Measurements from ENCODE around the gene REEP5.
"Not testable (repeated sequence)": the region's sequence is repeated elsewhere in the genome, so short reads cannot be mapped to it uniquely, and the experiment has no call there.

Gene REEP5

DNA sequence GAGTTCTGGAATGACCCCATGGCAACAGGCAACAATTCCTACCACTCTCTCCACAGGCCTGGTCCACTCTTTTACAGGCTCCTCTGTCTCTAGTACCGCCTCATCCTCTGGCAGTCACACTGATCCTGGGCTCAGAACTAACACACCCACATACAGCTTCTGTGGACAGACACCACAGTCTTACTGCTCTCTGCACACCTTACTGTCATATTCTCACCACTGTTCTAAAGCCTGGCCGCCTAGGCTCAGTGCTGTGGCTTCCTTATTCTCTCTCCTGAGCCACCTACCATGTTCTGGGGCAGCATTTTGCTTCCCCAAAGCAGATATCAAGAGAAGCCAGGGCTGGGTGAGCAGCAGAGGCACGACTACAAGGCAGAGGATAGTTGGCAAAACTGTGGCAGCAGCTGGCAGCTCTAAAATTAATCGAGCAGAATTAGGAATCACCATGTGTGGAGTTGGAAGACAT is 14.8 kb downstream of the REEP5 start:
- no peak overlapping the region for H3K4me3 ChIP-seq (ENCODE audit: low read depth, low read length)
- TF ChIP-seq, protein P1, sequence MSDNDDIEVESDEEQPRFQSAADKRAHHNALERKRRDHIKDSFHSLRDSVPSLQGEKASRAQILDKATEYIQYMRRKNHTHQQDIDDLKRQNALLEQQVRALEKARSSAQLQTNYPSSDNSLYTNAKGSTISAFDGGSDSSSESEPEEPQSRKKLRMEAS (IDR thresholded peaks at IDR 0.05; ENCODE audit: low read depth, low read length), result no peak
- TF ChIP-seq MYC (IDR thresholded peaks at IDR 0.05; ENCODE audit: low read depth, low read length) (no peak), POLR2A (IDR thresholded peaks at IDR 0.05; ENCODE audit: extremely low read depth, insufficient read length) (no peak), CTCF (IDR thresholded peaks at IDR 0.05; ENCODE audit: low read depth, low read length) (no peak)

DNA sequence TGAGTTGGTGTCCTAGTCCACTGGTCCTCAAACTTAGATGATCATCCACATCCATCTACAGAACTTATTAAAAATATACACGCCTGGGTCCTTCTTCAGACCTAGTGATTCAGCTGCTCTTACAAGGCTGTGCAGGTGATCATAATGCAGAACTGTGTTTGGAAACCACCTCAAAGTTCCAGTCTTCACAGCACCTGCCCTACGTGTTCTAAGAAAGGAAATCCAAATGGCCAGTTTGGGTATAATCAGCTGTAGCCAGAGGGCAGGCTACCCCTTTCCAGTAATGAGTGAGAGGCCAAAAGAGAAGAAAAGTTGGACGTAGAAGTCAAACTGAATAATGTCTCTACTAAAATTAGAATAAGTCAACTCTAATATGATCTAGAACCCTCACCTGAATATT is 15.4 kb downstream of the REEP5 start:
- H3K4me3 ChIP-seq (ENCODE audit: low read depth, low read length), result no peak overlapping the region
- no peak for DNase-seq (ENCODE audit: low read depth)
- TF ChIP-seq, protein P1 (IDR thresholded peaks at IDR 0.05; ENCODE audit: low read depth, low read length), result no peak
- TF ChIP-seq MYC (IDR thresholded peaks at IDR 0.05; ENCODE audit: low read depth, low read length) (no peak), POLR2A (IDR thresholded peaks at IDR 0.05; ENCODE audit: extremely low read depth, insufficient read length) (no peak), CTCF (IDR thresholded peaks at IDR 0.05; ENCODE audit: low read depth, low read length) (no peak)

More for the DNA sequence above, 14.8 kb downstream of the REEP5 start:
- DNase-seq (ENCODE audit: low read depth), result no peak

GRCh38 chr5:112904996-112905395 is 17.0 kb downstream of the REEP5 start:
- DNase-seq (ENCODE audit: low read depth), result not testable (repeated sequence)

DNA sequence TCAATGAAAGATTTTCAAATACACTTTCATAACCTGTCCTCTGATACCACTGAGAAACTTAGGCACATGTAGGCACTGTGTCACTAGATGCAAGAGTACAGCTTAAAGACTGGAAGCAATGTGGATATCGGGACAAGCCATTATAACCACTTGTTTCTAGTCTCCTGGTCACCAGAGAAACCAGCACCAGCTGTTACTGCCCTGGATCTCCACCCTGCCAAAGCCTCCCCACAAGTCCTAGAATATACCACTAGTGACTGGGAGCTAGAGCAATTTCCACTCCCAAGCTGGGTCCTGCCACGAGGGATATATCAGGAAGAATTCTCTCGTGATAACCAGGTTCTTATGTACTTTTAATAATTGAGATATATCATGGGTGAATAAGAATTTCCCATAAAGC is 19.5 kb downstream of the REEP5 start:
- no peak for DNase-seq (ENCODE audit: low read depth)
- TF ChIP-seq MYC (IDR thresholded peaks at IDR 0.05; ENCODE audit: low read depth, low read length), result no peak
- no peak for TF ChIP-seq CTCF (IDR thresholded peaks at IDR 0.05; ENCODE audit: low read depth, low read length)
- TF ChIP-seq POLR2A (IDR thresholded peaks at IDR 0.05; ENCODE audit: extremely low read depth, insufficient read length), result no peak
- TF ChIP-seq, protein P1 (IDR thresholded peaks at IDR 0.05; ENCODE audit: low read depth, low read length), result no peak
- no peak overlapping the region for H3K4me3 ChIP-seq (ENCODE audit: low read depth, low read length)

More at GRCh38 chr5:112904996-112905395, 17.0 kb downstream of the REEP5 start:
- not testable (repeated sequence) for H3K4me3 ChIP-seq (ENCODE audit: low read depth, low read length)

GRCh38 chr5:112895682-112896081 is 26.3 kb downstream of the REEP5 start:
- no peak for TF ChIP-seq CTCF (IDR thresholded peaks at IDR 0.05; ENCODE audit: low read depth, low read length)
- TF ChIP-seq, protein P1 (IDR thresholded peaks at IDR 0.05; ENCODE audit: low read depth, low read length), result no peak
- TF ChIP-seq POLR2A (IDR thresholded peaks at IDR 0.05; ENCODE audit: extremely low read depth, insufficient read length), result no peak
- TF ChIP-seq MYC (IDR thresholded peaks at IDR 0.05; ENCODE audit: low read depth, low read length), result no peak
- no peak overlapping the region for H3K4me3 ChIP-seq (ENCODE audit: low read depth, low read length)
- DNase-seq (ENCODE audit: low read depth), result no peak

- H3K4me3 ChIP-seq (ENCODE audit: low read depth, low read length), result no peak overlapping the region
- TF ChIP-seq, protein P1 (IDR thresholded peaks at IDR 0.05; ENCODE audit: low read depth, low read length), result no peak
- TF ChIP-seq CTCF (IDR thresholded peaks at IDR 0.05; ENCODE audit: low read depth, low read length) (no peak), POLR2A (IDR thresholded peaks at IDR 0.05; ENCODE audit: extremely low read depth, insufficient read length) (no peak), MYC (IDR thresholded peaks at IDR 0.05; ENCODE audit: low read depth, low read length) (no peak)
- DNase-seq (ENCODE audit: low read depth), result no peak
Measured at GRCh38 chr5:112892776-112893175, 29.3 kb downstream of the REEP5 start.

DNA sequence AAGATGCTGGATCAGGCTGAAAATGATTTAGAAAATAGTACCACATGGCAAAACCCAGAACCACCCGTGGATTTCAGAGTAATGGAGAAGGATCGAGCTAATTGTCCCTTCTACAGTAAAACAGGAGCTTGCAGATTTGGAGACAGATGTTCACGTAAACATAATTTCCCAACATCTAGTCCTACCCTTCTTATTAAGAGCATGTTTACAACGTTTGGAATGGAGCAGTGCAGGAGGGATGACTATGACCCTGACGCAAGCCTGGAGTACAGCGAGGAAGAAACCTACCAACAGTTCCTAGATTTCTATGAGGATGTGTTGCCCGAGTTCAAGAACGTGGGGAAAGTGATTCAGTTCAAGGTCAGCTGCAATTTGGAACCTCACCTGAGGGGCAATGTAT is 30.0 kb downstream of the REEP5 start:
- DNase-seq (ENCODE audit: low read depth); H3K4me3 ChIP-seq (ENCODE audit: low read depth, low read length): not testable (repeated sequence)

Measured in NB4 (cell line).